ENCODE results near the gene PSEN2.
A peak's percentile ranks its signal among the peaks of the same experiment; 100 is the strongest.

PSEN2 gene

GRCh38 chr1:226865590-226865989, 4.8 kb upstream of the PSEN2 start:
- DNase-seq, result no peak

GRCh38 chr1:226867461-226868054, 2.9 kb upstream of the PSEN2 start:
- no peak for DNase-seq

- DNase-seq, result no peak
Measured at GRCh38 chr1:226868726-226869125, 1.7 kb upstream of the PSEN2 start.

DNA sequence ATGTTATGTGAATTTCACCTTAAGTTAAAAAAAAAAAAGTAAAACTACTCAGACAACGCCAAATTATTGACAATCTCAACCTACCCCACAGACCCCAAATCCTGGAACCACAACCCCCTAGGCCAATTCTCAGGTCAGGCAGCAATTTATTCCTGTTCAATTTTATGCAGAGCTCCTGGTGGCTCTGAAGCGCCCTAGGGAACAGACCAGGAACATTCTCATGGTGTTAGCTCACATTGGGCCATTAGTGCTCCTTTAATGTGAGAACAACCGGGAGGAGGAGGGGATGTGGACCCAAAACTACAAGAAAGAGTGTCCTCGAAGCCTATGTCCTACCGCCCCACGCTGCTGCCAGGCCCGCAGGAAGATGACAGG, 403 bp upstream of the PSEN2 start:
- no peak for DNase-seq

- DNase-seq, result no peak
Measured at GRCh38 chr1:226871636-226872327, 1.4 kb downstream of the PSEN2 start.

DNA sequence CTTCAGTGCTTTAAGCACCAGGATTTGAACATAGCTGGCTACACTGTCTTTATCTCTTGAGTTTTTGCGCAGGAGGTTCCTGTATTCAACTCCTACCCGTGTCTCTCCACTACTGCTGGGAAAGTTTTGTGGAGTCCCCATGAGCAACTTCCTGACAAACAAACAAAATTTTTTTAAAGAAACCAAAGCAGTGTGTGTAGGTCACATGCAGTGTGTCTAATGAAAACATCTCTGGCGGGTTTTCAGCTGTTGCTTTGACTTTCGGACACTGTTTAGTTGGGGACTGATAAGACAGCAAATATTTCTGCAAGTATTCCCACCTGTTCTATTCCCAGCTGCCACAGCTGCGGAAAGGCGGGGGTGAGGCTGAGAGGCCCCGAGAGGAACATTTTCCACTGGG, 2.0 kb downstream of the PSEN2 start:
- no peak for DNase-seq

- no peak for DNase-seq
Measured at GRCh38 chr1:226873771-226874578, 3.6 kb downstream of the PSEN2 start.

DNA sequence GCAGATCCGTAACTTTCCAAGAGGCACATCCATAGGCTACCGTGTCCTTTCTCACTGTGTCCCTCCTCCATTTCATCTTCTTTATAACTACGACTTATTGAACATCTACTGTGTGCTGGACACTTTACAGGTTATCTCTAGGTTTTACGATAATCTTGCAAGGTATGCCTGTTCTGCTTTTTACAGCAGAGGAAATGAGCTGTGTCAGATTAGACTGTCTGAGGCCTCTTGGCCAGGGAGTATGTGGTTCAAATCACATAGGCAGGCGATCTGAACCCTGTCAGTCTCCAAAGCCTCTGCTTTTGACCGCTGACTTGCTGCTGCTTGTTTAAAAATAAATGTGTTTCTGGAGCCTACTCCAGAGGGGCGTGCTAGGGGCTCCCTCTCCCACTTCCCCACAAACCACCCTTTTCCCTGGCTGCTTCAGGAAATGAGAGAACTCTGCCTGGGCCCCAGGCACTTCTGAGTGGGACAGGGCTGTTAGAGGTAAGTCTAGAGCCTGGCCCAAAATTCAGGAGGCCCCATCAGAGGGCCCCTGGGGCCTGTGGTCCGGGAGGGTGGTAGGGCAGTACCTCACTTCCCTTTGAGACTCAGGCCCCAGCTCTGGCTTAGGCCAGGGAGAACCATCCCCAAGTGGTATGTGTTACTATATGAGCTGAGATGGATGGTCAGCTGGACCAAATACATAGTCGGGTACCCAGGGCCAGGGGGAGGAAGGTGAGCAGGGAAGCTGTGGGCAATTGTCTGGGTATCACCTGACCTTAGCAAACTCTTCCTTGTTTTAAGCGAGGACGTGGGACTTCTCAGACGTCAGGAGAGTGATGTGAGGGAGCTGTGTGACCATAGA, 4.4 kb downstream of the PSEN2 start:
- no peak for DNase-seq

DNA sequence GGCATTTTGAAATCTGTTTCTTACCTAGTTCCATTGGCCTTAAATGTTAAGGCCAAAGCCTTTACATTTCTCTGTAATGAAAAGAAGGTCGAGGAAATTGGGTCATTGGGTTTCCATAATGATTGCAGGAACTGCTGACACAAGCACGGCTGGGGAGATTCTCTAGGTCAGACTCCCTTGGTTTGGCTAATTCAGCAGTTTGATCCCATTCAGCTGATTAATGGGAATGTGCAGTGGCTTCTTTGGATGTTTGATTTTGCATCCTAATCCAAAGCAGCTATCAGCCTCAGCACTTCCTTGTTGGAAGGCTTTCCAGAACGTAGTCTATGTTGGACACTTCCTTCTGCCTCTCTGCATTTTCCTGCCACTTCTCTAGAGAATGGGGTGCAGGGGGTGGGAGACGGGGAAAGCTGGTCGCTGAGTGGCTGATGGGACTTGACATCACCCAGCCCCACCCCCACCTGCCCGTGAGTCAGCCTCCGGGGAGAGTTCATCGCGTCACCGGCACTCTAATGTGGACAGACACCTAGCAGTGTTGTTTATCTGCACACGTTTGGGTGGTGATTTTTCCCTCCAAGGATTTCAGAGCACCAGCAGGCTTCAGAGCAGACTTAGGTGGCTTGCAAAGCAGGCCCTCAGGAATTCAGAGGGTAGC, 5.4 kb downstream of the PSEN2 start:
- peak; percentile 5 for DNase-seq

DNA sequence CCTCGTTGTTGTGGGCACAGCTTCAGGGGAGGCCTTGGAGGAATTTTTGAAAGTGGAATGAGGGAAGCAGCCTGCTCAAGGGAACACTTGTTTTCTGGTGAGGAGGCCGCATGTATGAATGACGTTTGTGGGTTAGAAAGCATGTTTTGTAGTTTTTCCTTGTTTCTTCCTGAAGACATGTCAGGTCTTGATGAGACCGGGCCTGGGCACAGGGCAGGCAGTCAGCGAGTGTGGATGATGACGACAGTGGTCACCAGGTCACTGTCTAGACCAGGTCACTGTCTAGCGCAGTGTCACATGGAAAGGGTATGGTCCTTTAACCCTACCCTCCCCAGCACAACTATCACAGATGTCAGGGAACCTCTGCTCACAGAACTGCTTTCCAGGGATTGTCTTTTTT, 7.3 kb downstream of the PSEN2 start:
- no peak for DNase-seq

- no peak for DNase-seq
Measured at GRCh38 chr1:226880372-226881287, 10.2 kb downstream of the PSEN2 start.

DNA sequence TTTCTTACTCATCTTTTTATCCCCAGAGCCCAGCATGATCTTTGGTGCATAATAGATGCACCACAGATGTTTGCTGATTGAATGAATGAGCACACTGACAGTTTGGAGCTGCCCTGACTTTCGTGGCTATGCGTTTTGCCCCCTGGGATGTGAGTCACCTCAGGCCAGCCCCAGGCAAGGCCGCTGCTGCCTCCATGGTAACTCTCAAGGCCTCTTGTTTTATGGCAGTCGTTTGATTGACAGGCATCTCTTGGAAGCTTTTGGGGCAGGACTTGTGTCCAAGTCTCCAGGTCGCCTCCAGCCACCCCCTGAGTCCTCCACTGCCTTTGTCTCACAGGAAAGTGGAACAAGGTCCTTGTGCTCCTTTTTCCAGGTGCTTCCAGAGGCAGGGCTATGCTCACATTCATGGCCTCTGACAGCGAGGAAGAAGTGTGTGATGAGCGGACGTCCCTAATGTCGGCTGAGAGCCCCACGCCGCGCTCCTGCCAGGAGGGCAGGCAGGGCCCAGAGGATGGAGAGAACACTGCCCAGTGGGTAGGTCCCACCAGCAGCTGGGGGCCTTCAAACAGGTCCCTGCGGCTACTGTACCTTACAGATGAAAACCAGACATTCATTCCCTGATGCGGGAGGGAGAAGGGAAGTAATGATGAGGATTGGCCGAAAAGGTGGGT, 11.2 kb downstream of the PSEN2 start:
- no peak for DNase-seq

DNA sequence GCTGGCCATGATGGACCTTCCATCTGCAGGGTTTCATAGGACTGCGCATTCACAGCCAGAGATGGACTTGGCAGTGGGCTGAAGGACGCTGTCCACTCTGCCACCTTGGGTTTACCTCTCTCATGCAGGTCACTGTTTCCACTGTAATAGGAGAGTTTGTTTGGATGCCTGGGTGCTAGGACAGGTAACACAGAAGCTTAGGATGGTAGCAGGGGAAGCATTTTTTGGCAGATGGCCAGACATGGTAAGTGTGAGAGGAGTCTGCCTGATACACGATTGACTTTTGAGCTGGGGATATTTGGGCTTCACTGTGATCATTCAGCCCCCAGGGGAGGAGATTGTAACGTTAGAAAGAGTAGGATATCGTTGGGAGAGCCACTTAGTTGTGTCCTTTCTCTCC, 11.8 kb downstream of the PSEN2 start:
- DNase-seq, result no peak

GRCh38 chr1:226882631-226883409, 12.4 kb downstream of the PSEN2 start:
- peak; percentile 6 for DNase-seq

GRCh38 chr1:226883630-226884029, 13.2 kb downstream of the PSEN2 start:
- no peak for DNase-seq

GRCh38 chr1:226884116-226884625, 13.8 kb downstream of the PSEN2 start:
- no peak for DNase-seq

- DNase-seq, result no peak
Measured at GRCh38 chr1:226884966-226885820, 14.8 kb downstream of the PSEN2 start.

DNA sequence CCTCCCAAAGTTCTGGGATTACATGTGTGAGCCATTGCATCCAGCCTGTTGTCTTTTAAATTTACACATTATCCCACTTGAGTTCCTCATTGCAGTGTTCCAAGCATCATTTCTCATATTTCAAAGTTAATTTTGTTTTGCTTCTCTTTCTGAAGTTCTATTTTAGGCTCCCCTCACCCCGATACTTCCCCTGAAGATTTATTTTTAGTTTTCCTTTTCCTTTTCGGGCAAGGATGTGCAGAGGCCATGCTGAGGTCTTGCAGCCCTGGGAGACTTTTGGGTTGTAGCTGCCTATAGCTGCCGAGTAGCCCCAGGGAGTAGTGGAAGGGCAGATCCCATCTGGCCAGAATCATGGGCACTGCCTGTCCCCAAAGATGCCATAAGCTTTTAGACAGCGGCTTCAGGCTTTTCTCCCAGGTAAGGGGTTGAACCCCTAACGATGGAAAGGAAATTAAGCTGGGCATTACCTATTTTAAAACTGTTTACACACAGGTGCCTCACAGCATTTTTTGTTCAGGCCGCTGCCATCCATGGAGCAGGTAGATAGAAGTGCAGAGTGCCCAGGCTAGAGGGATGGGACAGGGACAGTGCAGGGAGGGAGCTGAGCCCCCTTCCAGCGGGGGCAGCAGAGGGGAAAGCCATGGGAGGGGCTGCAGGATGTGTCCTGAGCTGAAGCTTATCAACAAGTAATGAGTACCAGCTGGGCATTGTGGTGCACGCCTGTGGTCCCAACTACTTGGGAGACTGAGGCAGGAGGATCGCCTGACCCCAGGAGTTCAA, 15.9 kb downstream of the PSEN2 start:
- no peak for DNase-seq
